Trophoblast cell (in vitro differentiated cells and primary cell): Measurements from ENCODE around the gene POLR2L.

ENCODE experiments used
- DNase-seq, 2 donors: peaks; one replicate each; pipeline ENCODE4 v3.0.0-alpha.2; 2016
- H2AFZ ChIP-seq: 2 replicates; pipeline ENCODE4 v1.6.1; 2013; ENCODE audit warnings: low read length, moderate library complexity, mild to moderate bottlenecking; ENCODE audit not compliant: insufficient read depth, poor library complexity
- H2AK5ac ChIP-seq: 2 replicates; pipeline ENCODE4 v1.6.1; 2013; ENCODE audit warnings: mild to moderate bottlenecking, low read length
- H2BK120ac ChIP-seq: 2 replicates; pipeline ENCODE4 v1.6.1; 2013; ENCODE audit warnings: low read length, mild to moderate bottlenecking, moderate library complexity; ENCODE audit not compliant: insufficient read depth, poor library complexity
- H2BK12ac ChIP-seq: 2 replicates; pipeline ENCODE4 v1.6.1; 2013; ENCODE audit warnings: mild to moderate bottlenecking, low read length, moderate library complexity
- H2BK5ac ChIP-seq: 2 replicates; pipeline ENCODE4 v1.6.1; 2013; ENCODE audit warnings: low read length, low read depth, moderate library complexity, mild to moderate bottlenecking; ENCODE audit not compliant: poor library complexity
- H3K14ac ChIP-seq: 2 replicates; pipeline ENCODE4 v1.6.1; 2013; ENCODE audit warnings: mild to moderate bottlenecking, low read length
- H3K18ac ChIP-seq: 2 replicates; pipeline ENCODE4 v1.6.1; 2013; ENCODE audit warnings: mild to moderate bottlenecking, low read length
- H3K23ac ChIP-seq: 2 replicates; pipeline ENCODE4 v1.6.1; 2013; ENCODE audit warnings: low read length
- H3K27ac ChIP-seq: 2 replicates; pipeline ENCODE4 v1.5.1; 2013; ENCODE audit warnings: low read depth, mild to moderate bottlenecking, inconsistent platforms, low read length, moderate library complexity
- H3K27me3 ChIP-seq: 2 replicates; pipeline ENCODE4 v1.6.1; 2013; ENCODE audit warnings: inconsistent platforms, mild to moderate bottlenecking, low read length, moderate library complexity; ENCODE audit not compliant: insufficient read depth
- H3K36me3 ChIP-seq, 2 experiments: 1 replicate in 1 of 2; 2 replicates in 1 of 2; pipeline ENCODE4 v1.6.1; 2013; ENCODE audit warnings: low read length in 2 of 2, mild to moderate bottlenecking in 2 of 2, moderate library complexity in 1 of 2; ENCODE audit not compliant: insufficient read depth in 2 of 2, control insufficient read depth in 1 of 2
- H3K4ac ChIP-seq: 2 replicates; pipeline ENCODE4 v1.6.1; 2013; ENCODE audit warnings: low read depth, mild to moderate bottlenecking, low read length, moderate library complexity
- H3K4me1 ChIP-seq, 2 experiments: 1 replicate in 1 of 2; 2 replicates in 1 of 2; pipeline ENCODE4 v1.6.1; 2013; ENCODE audit warnings: low read length in 2 of 2, mild to moderate bottlenecking in 2 of 2, moderate library complexity in 1 of 2; ENCODE audit not compliant: insufficient read depth in 2 of 2, control insufficient read depth in 1 of 2
- H3K4me2 ChIP-seq: 2 replicates; pipeline ENCODE4 v1.6.1; 2013; ENCODE audit warnings: inconsistent platforms, mild to moderate bottlenecking, low read length, moderate library complexity
- H3K4me3 ChIP-seq: 2 replicates; pipeline ENCODE4 v1.5.1; 2013; ENCODE audit warnings: mild to moderate bottlenecking, low read depth, low read length, inconsistent platforms
- H3K79me1 ChIP-seq: one replicate; pipeline ENCODE4 v1.6.1; 2013; ENCODE audit warnings: low read length
- H3K79me2 ChIP-seq: 2 replicates; pipeline ENCODE4 v1.6.1; 2013; ENCODE audit warnings: low read length, mild to moderate bottlenecking; ENCODE audit not compliant: control insufficient read depth, insufficient read depth, poor library complexity
- H3K9ac ChIP-seq: 2 replicates; pipeline ENCODE4 v1.6.1; 2013; ENCODE audit warnings: mild to moderate bottlenecking, low read length
- H3K9me3 ChIP-seq: 2 replicates; pipeline ENCODE4 v1.6.1; 2013; ENCODE audit warnings: low read depth, mild to moderate bottlenecking, control low read depth, inconsistent platforms, low read length; ENCODE audit not compliant: insufficient read depth
- H4K12ac ChIP-seq: 2 replicates; pipeline ENCODE4 v1.6.1; 2013; ENCODE audit warnings: low read depth, mild to moderate bottlenecking, low read length, moderate library complexity
- H4K8ac ChIP-seq: 2 replicates; pipeline ENCODE4 v1.6.1; 2013; ENCODE audit warnings: low read depth, mild to moderate bottlenecking, low read length, moderate library complexity
- H4K91ac ChIP-seq: one replicate; pipeline ENCODE4 v1.6.1; 2013; ENCODE audit warnings: low read depth, mild to moderate bottlenecking, low read length, moderate library complexity
- WGBS: extraction: QIAGEN DNeasy Blood & Tissue Kit; methylation state at CpG from one replicate; pipeline ENCODE4 v1.1.7; 2013; ENCODE audit warnings: missing lambda C conversion rate; ENCODE audit not compliant: insufficient read length, insufficient coverage; ENCODE audit errors: extremely low coverage; 5-methylcytosine and 5-hydroxymethylcytosine counted together

The POLR2L gene

GRCh38 chr11:792535-792821, 49.9 kb downstream of the POLR2L start:
- no peak overlapping the region for H3K14ac ChIP-seq
- H3K23ac ChIP-seq, result no peak overlapping the region
- no peak overlapping the region for H2BK12ac ChIP-seq
- H2BK120ac ChIP-seq, result no peak overlapping the region
- no peak overlapping the region for H3K27ac ChIP-seq
- no peak overlapping the region for H3K18ac ChIP-seq
- H3K4ac ChIP-seq, result no peak overlapping the region
- H2BK5ac ChIP-seq, result no peak overlapping the region
- H4K91ac ChIP-seq, result no peak overlapping the region
- no peak overlapping the region for H3K4me3 ChIP-seq
- H3K4me1 ChIP-seq, result peaks cover 14 to 17% of the 10 kb centered on the region in 2 experiments
- H3K79me2 ChIP-seq, result peaks cover under 1% of the 10 kb centered on the region
- no peak for DNase-seq
- no peak overlapping the region for H3K4me2 ChIP-seq
- H2AK5ac ChIP-seq, result no peak overlapping the region
- H3K9ac ChIP-seq, result no peak overlapping the region
- peaks cover 2% of the 10 kb centered on the region for H3K27me3 ChIP-seq
- no peaks in the 10 kb centered on the region for H3K9me3 ChIP-seq
- peaks cover 36% of the 10 kb centered on the region in 2 experiments for H3K36me3 ChIP-seq
- peaks cover under 1% of the 10 kb centered on the region for H3K79me1 ChIP-seq
- no peak overlapping the region for H2AFZ ChIP-seq
- H4K12ac ChIP-seq, result no peak overlapping the region
- H4K8ac ChIP-seq, result no peak overlapping the region
- WGBS, result no CpG with 5 or more reads among the region's 15 CpGs

GRCh38 chr11:791658-792534, 50.4 kb downstream of the POLR2L start:
- Histone ChIP-seq H2BK5ac (no peak overlapping the region), H3K27ac (no peak overlapping the region), H3K9ac (no peak overlapping the region), H3K23ac (no peak overlapping the region), H2AK5ac (no peak overlapping the region), H2BK12ac (no peak overlapping the region), H3K4me3 (no peak overlapping the region), H3K79me2 (no peaks in the 10 kb centered on the region), H3K4me2 (no peak overlapping the region), H3K9me3 (peaks cover 2% of the 10 kb centered on the region), H4K12ac (no peak overlapping the region), H3K36me3 (peaks cover 36% of the 10 kb centered on the region in 2 experiments), H3K14ac (no peak overlapping the region), H3K4ac (no peak overlapping the region), H3K79me1 (no peaks in the 10 kb centered on the region), H4K8ac (no peak overlapping the region), H2BK120ac (no peak overlapping the region), H4K91ac (no peak overlapping the region), H2AFZ (no peak overlapping the region), H3K18ac (no peak overlapping the region), H3K27me3 (peaks cover 2% of the 10 kb centered on the region), H3K4me1 (peaks cover 11 to 14% of the 10 kb centered on the region in 2 experiments)
- no peak for DNase-seq
- no CpG with 5 or more reads among the region's 49 CpGs for WGBS

- no peaks in the 10 kb centered on the region for H3K79me2 ChIP-seq
- no peak overlapping the region for H3K23ac ChIP-seq
- H3K36me3 ChIP-seq, result peaks cover 36% of the 10 kb centered on the region in 2 experiments
- H4K8ac ChIP-seq, result no peak overlapping the region
- H2BK12ac ChIP-seq, result no peak overlapping the region
- H3K79me1 ChIP-seq, result no peaks in the 10 kb centered on the region
- H3K27ac ChIP-seq, result no peak overlapping the region
- no CpG with 5 or more reads among the region's 18 CpGs for WGBS
- no peak overlapping the region for H3K18ac ChIP-seq
- H4K91ac ChIP-seq, result no peak overlapping the region
- no peak overlapping the region for H3K4me3 ChIP-seq
- no peak overlapping the region for H2AFZ ChIP-seq
- no peak overlapping the region for H3K14ac ChIP-seq
- H3K4me1 ChIP-seq, result peaks cover 3 to 6% of the 10 kb centered on the region in 2 experiments
- H3K4ac ChIP-seq, result no peak overlapping the region
- H3K9ac ChIP-seq, result no peak overlapping the region
- peaks cover 2% of the 10 kb centered on the region for H3K9me3 ChIP-seq
- H2BK5ac ChIP-seq, result no peak overlapping the region
- no peak overlapping the region for H2AK5ac ChIP-seq
- H4K12ac ChIP-seq, result no peak overlapping the region
- no peak overlapping the region for H2BK120ac ChIP-seq
- H3K4me2 ChIP-seq, result no peak overlapping the region
- DNase-seq, result no peak
- peaks cover 2% of the 10 kb centered on the region for H3K27me3 ChIP-seq
Measured at GRCh38 chr11:790721-791564, 51.4 kb downstream of the POLR2L start.

GRCh38 chr11:789943-790342, 52.4 kb downstream of the POLR2L start, which contains the start of gene CEND1:
CEND1 (minus strand) TSS chr11:790090; CDS start chr11:788576, 1,514 bp downstream.
- peaks cover 36% of the 10 kb centered on the region in 2 experiments for H3K36me3 ChIP-seq
- H3K79me2 ChIP-seq, result no peaks in the 10 kb centered on the region
- H4K8ac ChIP-seq, result no peak within 1 kb of the TSS
- no peak within 1 kb of the TSS for H2BK120ac ChIP-seq
- WGBS, result no CpG with 5 or more reads among the region's 44 CpGs
- no peak within 1 kb of the TSS for H4K91ac ChIP-seq
- no peak within 1 kb of the TSS for H2BK12ac ChIP-seq
- no peak within 1 kb of the TSS for H3K27ac ChIP-seq
- H3K79me1 ChIP-seq, result no peaks in the 10 kb centered on the region
- no peak within 1 kb of the TSS for H3K9ac ChIP-seq
- H3K23ac ChIP-seq, result no peak within 1 kb of the TSS
- no peak within 1 kb of the TSS for H3K18ac ChIP-seq
- H3K4me2 ChIP-seq, result no peak within 1 kb of the TSS
- H2AK5ac ChIP-seq, result no peak within 1 kb of the TSS
- peaks cover 2% of the 10 kb centered on the region for H3K27me3 ChIP-seq
- H4K12ac ChIP-seq, result no peak within 1 kb of the TSS
- H3K4ac ChIP-seq, result no peak within 1 kb of the TSS
- no peak within 1 kb of the TSS for H2BK5ac ChIP-seq
- peak in 1 of 2 donors; percentile 32 for DNase-seq
- H2AFZ ChIP-seq, result no peak within 1 kb of the TSS
- no peak within 1 kb of the TSS for H3K4me3 ChIP-seq
- H3K9me3 ChIP-seq, result peaks cover 2% of the 10 kb centered on the region
- H3K14ac ChIP-seq, result no peak within 1 kb of the TSS
- peaks cover 0 to 3% of the 10 kb centered on the region in 2 experiments for H3K4me1 ChIP-seq
